ENCODE measurements around the gene CCDC197. TPM values are rescaled to one million over a fixed set of nuclear protein-coding genes. Genes with fewer than 3 reads are reported as not detected.

The CCDC197 gene
- total and polyA plus RNA-seq, 9 donors, result not detected

DNA sequence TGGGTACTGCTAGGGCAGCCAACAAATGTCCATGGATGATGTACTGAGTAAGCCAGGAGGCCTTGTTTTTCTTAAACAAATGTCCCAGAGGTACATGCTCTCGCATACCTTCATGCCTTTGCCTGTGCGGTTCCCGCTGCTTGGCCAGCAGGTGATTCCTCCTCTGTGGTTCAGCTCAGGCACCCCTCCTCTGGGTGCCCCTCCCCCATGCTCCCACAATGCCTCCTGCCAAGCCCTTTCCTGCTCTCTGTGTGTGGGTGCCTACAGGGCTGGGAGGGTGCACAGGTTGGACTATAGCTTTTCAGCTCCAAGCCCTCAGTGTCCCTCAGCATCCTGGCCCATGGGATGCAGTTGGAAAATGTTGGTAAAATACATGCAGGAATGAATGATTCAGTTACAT lies 44.3 kb upstream of the CCDC197 start:
- intact Hi-C loops (cut with DNase I), result no loop called here
- Histone ChIP-seq H3K27me3 (no peaks in the 10 kb centered on the region), H3K4me3 (no peak overlapping the region), H3K9me3 (no peaks in the 10 kb centered on the region), H3K27ac (no peak overlapping the region), H3K4me1 (ENCODE audit: insufficient read depth) (no peaks in the 10 kb centered on the region), H3K36me3 (no peaks in the 10 kb centered on the region)
- TF ChIP-seq POLR2A (IDR thresholded peaks at IDR 0.05), result no peak
- TF ChIP-seq, protein P1, sequence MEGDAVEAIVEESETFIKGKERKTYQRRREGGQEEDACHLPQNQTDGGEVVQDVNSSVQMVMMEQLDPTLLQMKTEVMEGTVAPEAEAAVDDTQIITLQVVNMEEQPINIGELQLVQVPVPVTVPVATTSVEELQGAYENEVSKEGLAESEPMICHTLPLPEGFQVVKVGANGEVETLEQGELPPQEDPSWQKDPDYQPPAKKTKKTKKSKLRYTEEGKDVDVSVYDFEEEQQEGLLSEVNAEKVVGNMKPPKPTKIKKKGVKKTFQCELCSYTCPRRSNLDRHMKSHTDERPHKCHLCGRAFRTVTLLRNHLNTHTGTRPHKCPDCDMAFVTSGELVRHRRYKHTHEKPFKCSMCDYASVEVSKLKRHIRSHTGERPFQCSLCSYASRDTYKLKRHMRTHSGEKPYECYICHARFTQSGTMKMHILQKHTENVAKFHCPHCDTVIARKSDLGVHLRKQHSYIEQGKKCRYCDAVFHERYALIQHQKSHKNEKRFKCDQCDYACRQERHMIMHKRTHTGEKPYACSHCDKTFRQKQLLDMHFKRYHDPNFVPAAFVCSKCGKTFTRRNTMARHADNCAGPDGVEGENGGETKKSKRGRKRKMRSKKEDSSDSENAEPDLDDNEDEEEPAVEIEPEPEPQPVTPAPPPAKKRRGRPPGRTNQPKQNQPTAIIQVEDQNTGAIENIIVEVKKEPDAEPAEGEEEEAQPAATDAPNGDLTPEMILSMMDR (IDR thresholded peaks at IDR 0.05), result no peak
- no peak for TF ChIP-seq EP300 (IDR thresholded peaks at IDR 0.05)
- no peak for DNase-seq
- WGBS, 3 donors, result 89 to 93% (median 89%) methylated on average over 3 of the region's 3 CpGs

DNA sequence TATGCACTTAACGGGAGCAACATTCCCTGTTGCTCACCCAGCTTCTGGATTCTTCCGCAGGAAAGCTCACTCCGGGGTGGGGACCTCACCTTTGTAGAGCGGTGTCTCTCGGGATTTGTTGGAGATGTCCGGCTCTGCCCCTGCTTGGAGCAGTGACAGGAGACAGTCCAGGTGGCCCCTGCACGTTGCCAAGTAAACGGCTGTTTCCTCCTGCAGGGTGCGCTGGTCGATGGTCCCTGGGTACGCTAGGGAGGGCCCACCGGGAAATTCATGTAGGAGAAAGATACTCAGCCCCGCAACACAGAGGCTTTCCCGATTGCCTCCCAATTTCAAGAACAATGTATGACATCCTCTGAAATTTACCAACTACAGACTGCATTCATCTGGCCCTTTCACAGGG lies 43.8 kb upstream of the CCDC197 start:
- WGBS, 3 donors, result 39 to 48% (median 41%) methylated on average over 14 of the region's 14 CpGs

DNA sequence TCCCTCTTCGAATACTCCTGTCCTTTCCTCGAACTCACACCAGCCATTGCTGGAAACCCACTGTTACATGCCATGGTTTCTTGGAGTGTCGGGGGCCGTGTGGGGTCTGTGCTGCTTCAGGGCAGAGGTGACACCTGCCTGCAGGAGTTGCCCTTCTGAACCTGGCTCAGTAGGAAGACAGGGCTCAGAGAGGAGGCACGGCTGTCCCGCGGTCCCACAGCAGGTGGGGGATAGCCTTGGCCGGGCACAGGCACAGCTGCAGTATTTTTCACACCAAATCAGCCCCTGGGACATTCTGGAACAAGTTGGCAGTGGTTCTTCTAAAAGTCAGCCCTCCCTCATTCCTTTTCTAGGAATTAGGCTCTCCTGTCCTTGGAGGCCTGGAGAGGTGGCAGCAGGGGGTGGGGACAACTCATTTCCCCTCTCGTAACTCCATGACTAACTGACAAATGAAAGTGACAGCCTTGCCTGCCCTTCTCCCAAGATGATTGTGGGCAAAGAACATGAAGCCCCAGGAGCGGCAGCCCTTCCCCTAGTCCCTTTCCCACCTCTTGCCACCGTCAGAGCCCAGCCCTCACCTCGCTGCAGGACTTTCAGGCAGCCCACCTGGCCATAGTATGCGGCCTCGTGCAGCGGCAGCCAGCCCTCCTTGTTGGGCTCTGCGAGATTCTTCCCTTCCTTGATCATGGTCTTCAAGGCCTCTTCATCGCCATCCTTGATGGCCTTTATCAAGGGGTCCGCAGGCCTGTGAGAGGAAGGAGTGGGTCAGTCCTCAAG lies 43.2 kb upstream of the CCDC197 start:
- Histone ChIP-seq H3K9me3 (no peaks in the 10 kb centered on the region), H3K27me3 (no peaks in the 10 kb centered on the region), H3K27ac (no peak overlapping the region), H3K4me1 (ENCODE audit: insufficient read depth) (no peaks in the 10 kb centered on the region), H3K36me3 (no peaks in the 10 kb centered on the region), H3K4me3 (no peak overlapping the region)
- 73 to 83% (median 81%) methylated on average over 18 of the region's 18 CpGs for WGBS, 3 donors
- DNase-seq, result no peak
- TF ChIP-seq, protein P1 (IDR thresholded peaks at IDR 0.05), result no peak
- TF ChIP-seq POLR2A (IDR thresholded peaks at IDR 0.05) (no peak), EP300 (IDR thresholded peaks at IDR 0.05) (no peak)
- intact Hi-C loops (cut with DNase I), result no loop called here

More for the DNA sequence above, 43.8 kb upstream of the CCDC197 start:
- DNase-seq, result no peak
- H3K27me3 ChIP-seq, result no peaks in the 10 kb centered on the region
- H3K4me3 ChIP-seq, result no peak overlapping the region
- no peak overlapping the region for H3K27ac ChIP-seq
- H3K36me3 ChIP-seq, result no peaks in the 10 kb centered on the region
- TF ChIP-seq POLR2A (IDR thresholded peaks at IDR 0.05) (no peak), EP300 (IDR thresholded peaks at IDR 0.05) (no peak)
- TF ChIP-seq, protein P1 (IDR thresholded peaks at IDR 0.05), result no peak
- intact Hi-C loops (cut with DNase I), result no loop called here
- no peaks in the 10 kb centered on the region for H3K4me1 ChIP-seq (ENCODE audit: insufficient read depth)
- H3K9me3 ChIP-seq, result no peaks in the 10 kb centered on the region

DNA sequence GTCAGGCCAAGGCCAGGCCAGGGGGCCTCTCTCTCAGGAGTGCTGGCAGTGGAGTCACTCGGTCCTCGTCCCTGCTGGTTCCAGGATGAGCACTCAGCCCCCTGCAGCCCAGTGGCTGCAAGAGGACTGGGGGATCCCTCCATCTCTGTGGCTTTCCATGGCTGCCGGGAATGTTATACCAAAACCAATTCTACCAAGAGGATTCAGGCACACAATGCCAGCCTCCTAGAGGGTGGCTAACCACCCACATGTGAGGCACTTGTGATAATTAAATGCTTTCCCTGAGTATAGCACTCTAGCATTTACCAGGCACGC lies 42.6 kb upstream of the CCDC197 start:
- intact Hi-C loops (cut with DNase I), result no loop called here
- no peaks in the 10 kb centered on the region for H3K4me1 ChIP-seq (ENCODE audit: insufficient read depth)
- no peaks in the 10 kb centered on the region for H3K27me3 ChIP-seq
- H3K36me3 ChIP-seq, result no peaks in the 10 kb centered on the region
- H3K27ac ChIP-seq, result no peak overlapping the region
- no peak for TF ChIP-seq EP300 (IDR thresholded peaks at IDR 0.05)
- TF ChIP-seq, protein P1 (IDR thresholded peaks at IDR 0.05), result no peak
- TF ChIP-seq POLR2A (IDR thresholded peaks at IDR 0.05), result no peak
- no peaks in the 10 kb centered on the region for H3K9me3 ChIP-seq
- no peak for DNase-seq
- H3K4me3 ChIP-seq, result no peak overlapping the region
- WGBS, 3 donors, result 79 to 86% (median 82%) methylated on average over 4 of the region's 4 CpGs

All from ovary (tissue), 9 donors.